Subcutaneous adipose tissue (tissue), 4 donors: ENCODE data around the gene LMNB1. TPM values are rescaled to one million over a fixed set of nuclear protein-coding genes. Genes with fewer than 3 reads are reported as not detected.

Source experiments
- total RNA-seq, 4 donors: library from RNA; depleted of rRNA; stranded (reverse); fragments of >200 nt; gene quantifications; one replicate each; pipeline ENCODE4 v1.1.0, GENCODE V29; 2016
- TF ChIP-seq, protein P1 (sequence below): fragments of 450-650 bp; IDR thresholded peaks from one replicate; pipeline ENCODE4 v1.5.1; 2016; ENCODE audit warnings: low read depth, mild to moderate bottlenecking, control low read depth, antibody characterized with exemption, moderate library complexity

The LMNB1 gene
- total RNA-seq, 4 donors from 2014 or later, result 4.1 to 14.4 (median 9.5) TPM

DNA sequence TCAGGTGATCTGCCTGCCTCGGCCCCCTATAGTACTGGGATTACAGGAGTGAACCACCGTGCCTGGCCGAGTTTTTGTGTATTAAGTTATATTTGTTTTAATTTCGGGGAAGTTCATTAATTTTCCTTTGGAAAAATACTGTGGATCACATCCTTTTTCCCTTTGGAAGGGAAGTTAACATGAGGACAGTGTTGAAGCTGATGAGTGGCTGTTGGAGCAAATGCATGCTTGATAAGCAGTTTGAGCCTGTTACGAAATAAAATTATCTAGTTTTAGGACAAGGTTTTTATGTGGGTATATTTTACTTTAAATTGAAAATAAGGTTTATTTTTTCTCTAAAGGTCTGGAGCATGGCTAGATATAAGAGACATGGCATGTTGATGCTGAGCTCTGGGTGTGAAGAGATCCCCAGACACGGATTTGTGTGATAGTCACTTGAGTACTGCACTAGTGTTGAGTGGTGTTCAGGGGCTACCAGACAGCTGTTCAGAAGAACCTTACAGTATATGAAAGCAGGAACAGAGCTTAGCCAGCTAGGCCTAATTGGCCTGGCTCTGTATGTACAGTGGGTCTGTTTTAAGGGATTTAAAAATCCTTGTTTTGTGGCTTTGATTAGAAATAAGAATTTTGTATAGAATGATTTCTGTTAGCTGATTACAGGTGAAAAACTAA, 17.4 kb downstream of the LMNB1 start:
- TF ChIP-seq, protein P1, sequence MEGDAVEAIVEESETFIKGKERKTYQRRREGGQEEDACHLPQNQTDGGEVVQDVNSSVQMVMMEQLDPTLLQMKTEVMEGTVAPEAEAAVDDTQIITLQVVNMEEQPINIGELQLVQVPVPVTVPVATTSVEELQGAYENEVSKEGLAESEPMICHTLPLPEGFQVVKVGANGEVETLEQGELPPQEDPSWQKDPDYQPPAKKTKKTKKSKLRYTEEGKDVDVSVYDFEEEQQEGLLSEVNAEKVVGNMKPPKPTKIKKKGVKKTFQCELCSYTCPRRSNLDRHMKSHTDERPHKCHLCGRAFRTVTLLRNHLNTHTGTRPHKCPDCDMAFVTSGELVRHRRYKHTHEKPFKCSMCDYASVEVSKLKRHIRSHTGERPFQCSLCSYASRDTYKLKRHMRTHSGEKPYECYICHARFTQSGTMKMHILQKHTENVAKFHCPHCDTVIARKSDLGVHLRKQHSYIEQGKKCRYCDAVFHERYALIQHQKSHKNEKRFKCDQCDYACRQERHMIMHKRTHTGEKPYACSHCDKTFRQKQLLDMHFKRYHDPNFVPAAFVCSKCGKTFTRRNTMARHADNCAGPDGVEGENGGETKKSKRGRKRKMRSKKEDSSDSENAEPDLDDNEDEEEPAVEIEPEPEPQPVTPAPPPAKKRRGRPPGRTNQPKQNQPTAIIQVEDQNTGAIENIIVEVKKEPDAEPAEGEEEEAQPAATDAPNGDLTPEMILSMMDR, result no peak

DNA sequence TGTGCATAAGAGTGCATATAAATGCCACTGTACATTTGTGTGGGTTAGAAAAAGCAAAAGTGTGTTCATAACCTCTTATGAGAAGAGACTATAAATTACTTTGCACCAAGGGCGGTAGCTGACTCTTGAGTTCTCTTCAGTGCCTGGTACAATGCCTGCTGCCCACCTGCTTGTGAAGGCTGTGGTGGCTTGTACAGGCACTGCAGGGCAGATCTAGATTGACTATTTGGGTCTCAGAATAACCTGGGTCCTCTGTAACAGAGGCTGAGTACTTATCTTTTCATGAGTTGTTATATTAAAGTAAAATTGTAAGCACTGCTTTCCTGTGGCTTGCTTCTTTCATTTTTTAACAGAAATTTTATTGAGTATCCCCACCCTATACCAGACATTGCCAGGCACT, 22.8 kb downstream of the LMNB1 start:
- TF ChIP-seq, protein P1, result no peak

DNA sequence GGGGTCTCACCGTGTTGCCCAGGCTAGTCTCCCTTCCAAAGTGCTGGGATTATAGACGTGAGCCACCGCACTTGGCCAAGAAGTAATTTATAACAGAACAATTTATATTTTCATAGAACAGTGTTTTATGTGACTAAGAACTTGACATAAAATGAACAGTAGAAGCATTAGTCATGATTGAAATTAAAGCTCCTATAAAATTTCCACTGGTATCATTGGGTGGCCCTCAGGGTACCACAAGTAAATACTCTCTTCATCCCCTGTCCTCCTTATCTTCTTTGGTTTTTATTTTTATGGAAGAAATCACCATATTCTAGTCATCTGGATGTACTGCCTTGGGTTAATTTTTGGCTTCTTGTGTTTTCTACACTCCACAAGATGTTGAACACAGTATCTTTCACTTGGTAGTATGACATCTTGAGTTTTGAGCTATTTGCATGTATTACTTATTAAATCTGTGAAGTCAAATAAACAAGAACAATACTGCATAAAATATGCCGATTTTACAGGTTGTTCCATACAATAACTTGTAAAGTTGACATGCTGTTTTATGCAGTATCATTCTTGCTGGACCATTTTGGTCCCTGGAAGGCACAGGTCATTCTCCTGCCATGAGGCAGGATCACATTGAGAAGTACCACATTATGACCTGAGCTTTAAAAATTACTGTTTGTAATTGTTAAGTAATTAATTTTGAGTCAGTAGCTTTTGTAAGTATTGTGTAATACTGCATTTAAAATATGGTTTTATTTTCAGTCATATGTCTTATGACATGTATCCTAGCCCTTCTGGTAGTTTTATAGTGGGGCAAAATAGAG, 24.4 kb downstream of the LMNB1 start:
- TF ChIP-seq, protein P1, result no peak

DNA sequence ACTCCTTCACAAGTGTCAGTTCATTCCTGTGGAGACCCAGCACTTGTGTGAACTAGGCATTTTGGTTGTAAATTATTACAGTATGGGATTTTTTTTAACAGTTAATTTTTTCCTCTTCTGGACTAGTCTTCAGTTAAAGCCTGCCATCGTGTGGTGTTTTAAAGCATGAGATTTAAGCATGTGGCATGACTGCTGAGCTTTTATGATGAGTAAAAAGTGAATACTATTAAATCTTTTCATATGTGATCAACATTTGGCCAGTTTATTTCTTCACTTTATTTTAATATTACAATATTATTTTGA, 25.0 kb downstream of the LMNB1 start:
- TF ChIP-seq, protein P1, result no peak

DNA sequence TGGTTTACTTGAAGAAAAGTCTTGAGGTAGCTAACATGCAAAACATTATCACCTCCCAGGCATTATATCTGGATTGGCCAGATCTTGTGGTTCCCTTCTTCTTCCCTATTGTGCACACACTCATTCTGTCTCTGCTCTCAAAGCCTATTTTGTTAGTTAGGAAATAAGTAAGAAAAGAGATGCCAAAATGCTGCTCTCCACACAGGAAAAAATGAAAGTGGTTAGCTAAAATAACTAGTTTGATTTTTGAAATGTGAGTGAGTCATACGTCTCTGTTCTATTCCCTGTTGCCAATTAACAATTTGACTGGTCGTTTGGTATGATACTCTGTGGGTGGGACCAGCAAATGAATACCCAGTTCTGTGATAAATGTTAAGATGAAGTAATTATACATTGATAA, 28.1 kb downstream of the LMNB1 start:
- TF ChIP-seq, protein P1, result no peak

DNA sequence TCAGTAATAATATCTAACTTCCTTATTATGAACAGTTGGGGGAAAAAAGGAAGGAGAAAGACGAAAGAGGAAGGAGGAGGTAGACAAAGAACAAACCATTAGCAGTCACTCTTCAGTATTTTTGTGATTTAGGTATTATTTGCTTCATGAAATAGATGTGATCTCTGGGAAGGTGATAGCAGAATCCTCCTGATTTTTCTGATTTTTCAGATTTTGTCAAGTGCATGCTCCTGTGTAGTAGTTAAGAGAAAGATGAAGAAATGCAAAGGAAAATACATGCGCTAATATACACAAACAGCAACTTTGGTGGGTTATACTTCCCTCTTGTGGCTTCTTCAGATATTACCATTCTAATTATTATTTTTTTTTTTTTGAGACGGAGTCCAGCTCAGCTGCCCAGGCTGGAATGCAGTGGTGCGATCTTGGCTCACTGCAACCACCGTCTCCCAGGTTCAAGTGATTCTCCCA, 31.6 kb downstream of the LMNB1 start:
- TF ChIP-seq, protein P1, result no peak

DNA sequence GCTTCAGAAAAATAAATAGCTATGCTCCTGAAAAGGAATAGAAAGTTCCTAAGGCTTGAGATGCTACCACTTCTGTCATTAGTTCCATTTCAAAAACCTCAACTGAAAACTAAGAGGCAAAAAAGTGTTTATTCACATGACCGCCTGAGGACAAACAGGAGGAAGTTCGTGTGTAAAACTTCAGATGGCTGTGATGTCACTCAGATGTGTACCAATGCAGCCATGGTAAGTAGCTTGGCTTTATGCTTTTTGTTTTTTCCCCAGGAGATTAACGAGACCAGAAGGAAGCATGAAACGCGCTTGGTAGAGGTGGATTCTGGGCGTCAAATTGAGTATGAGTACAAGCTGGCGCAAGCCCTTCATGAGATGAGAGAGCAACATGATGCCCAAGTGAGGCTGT, 33.0 kb downstream of the LMNB1 start:
- TF ChIP-seq, protein P1, result no peak
